HUES6 (cell line): ENCODE measurements around the gene MITF.

Experiments used
- H3K27ac ChIP-seq: 2 replicates; pipeline ENCODE4 v1.7.0; 2013; ENCODE audit warnings: low read depth, mild to moderate bottlenecking, low read length, inconsistent platforms
- H3K27me3 ChIP-seq: 2 replicates; pipeline ENCODE4 v1.6.1; 2013; ENCODE audit warnings: low read length; ENCODE audit not compliant: control insufficient read depth, insufficient read depth
- H3K36me3 ChIP-seq: 2 replicates; pipeline ENCODE4 v1.6.1; 2013; ENCODE audit warnings: low read length; ENCODE audit not compliant: control insufficient read depth, insufficient read depth
- H3K4me1 ChIP-seq: 2 replicates; pipeline ENCODE4 v1.6.1; 2013; ENCODE audit warnings: low read length; ENCODE audit not compliant: control insufficient read depth, insufficient read depth
- H3K4me3 ChIP-seq: 2 replicates; pipeline ENCODE4 v1.5.1; 2013; ENCODE audit warnings: low read depth, low read length
- H3K9ac ChIP-seq: one replicate; pipeline ENCODE4 v1.6.1; 2013; ENCODE audit warnings: mild to moderate bottlenecking, low read length
- H3K9me3 ChIP-seq: 2 replicates; pipeline ENCODE4 v1.6.1; 2013; ENCODE audit warnings: low read depth, low read length; ENCODE audit not compliant: control insufficient read depth, insufficient read depth

Gene MITF

GRCh38 chr3:69936266-69936665 is 197.0 kb downstream of the MITF start:
- Histone ChIP-seq H3K27ac (no peak overlapping the region), H3K4me1 (peaks cover 4% of the 10 kb centered on the region), H3K36me3 (no peaks in the 10 kb centered on the region), H3K9ac (no peak overlapping the region), H3K9me3 (no peaks in the 10 kb centered on the region), H3K27me3 (no peaks in the 10 kb centered on the region), H3K4me3 (no peak overlapping the region)

- Histone ChIP-seq H3K9me3 (no peaks in the 10 kb centered on the region), H3K4me1 (peaks cover 4% of the 10 kb centered on the region), H3K27ac (no peak overlapping the region), H3K4me3 (no peak overlapping the region), H3K9ac (no peak overlapping the region), H3K36me3 (no peaks in the 10 kb centered on the region), H3K27me3 (no peaks in the 10 kb centered on the region)
Observed at GRCh38 chr3:69938061-69938460, 198.8 kb downstream of the MITF start.

- Histone ChIP-seq H3K4me1 (peaks cover 4% of the 10 kb centered on the region), H3K4me3 (no peak overlapping the region), H3K27ac (no peak overlapping the region), H3K9ac (no peak overlapping the region), H3K36me3 (no peaks in the 10 kb centered on the region), H3K9me3 (no peaks in the 10 kb centered on the region), H3K27me3 (no peaks in the 10 kb centered on the region)
Observed at GRCh38 chr3:69938931-69939330, 199.7 kb downstream of the MITF start.

GRCh38 chr3:69941037-69941436 is 201.8 kb downstream of the MITF start:
- H3K27ac ChIP-seq = no peak overlapping the region
- H3K9ac ChIP-seq = no peak overlapping the region
- H3K4me1 ChIP-seq = peaks cover 4% of the 10 kb centered on the region
- no peak overlapping the region for H3K4me3 ChIP-seq
- no peaks in the 10 kb centered on the region for H3K9me3 ChIP-seq
- H3K27me3 ChIP-seq = no peaks in the 10 kb centered on the region
- no peaks in the 10 kb centered on the region for H3K36me3 ChIP-seq

- H3K4me1 ChIP-seq = peaks cover 4% of the 10 kb centered on the region
- H3K4me3 ChIP-seq = no peak overlapping the region
- H3K27ac ChIP-seq = no peak overlapping the region
- H3K27me3 ChIP-seq = no peaks in the 10 kb centered on the region
- H3K9ac ChIP-seq = no peak overlapping the region
- H3K9me3 ChIP-seq = no peaks in the 10 kb centered on the region
- no peaks in the 10 kb centered on the region for H3K36me3 ChIP-seq
Observed at GRCh38 chr3:69941439-69942176, 202.3 kb downstream of the MITF start.

- Histone ChIP-seq H3K4me3 (no peak overlapping the region), H3K27ac (no peak overlapping the region), H3K4me1 (no peaks in the 10 kb centered on the region), H3K9ac (no peak overlapping the region), H3K27me3 (no peaks in the 10 kb centered on the region), H3K9me3 (no peaks in the 10 kb centered on the region), H3K36me3 (no peaks in the 10 kb centered on the region)
Observed at GRCh38 chr3:69944931-69945493, 205.7 kb downstream of the MITF start.

- Histone ChIP-seq H3K27ac (no peak overlapping the region), H3K27me3 (no peaks in the 10 kb centered on the region), H3K9ac (no peak overlapping the region), H3K9me3 (no peaks in the 10 kb centered on the region), H3K4me3 (no peak overlapping the region), H3K4me1 (no peaks in the 10 kb centered on the region), H3K36me3 (no peaks in the 10 kb centered on the region)
Observed at GRCh38 chr3:69948246-69948862, 209.1 kb downstream of the MITF start.

GRCh38 chr3:69951616-69952015 is 212.4 kb downstream of the MITF start:
- H3K36me3 ChIP-seq = no peaks in the 10 kb centered on the region
- no peaks in the 10 kb centered on the region for H3K4me1 ChIP-seq
- no peaks in the 10 kb centered on the region for H3K27me3 ChIP-seq
- no peak overlapping the region for H3K27ac ChIP-seq
- no peak overlapping the region for H3K9ac ChIP-seq
- no peak overlapping the region for H3K4me3 ChIP-seq
- H3K9me3 ChIP-seq = no peaks in the 10 kb centered on the region

- Histone ChIP-seq H3K27me3 (no peaks in the 10 kb centered on the region), H3K9me3 (no peaks in the 10 kb centered on the region), H3K9ac (no peak overlapping the region), H3K4me3 (no peak overlapping the region), H3K36me3 (no peaks in the 10 kb centered on the region), H3K4me1 (no peaks in the 10 kb centered on the region), H3K27ac (no peak overlapping the region)
Observed at GRCh38 chr3:69959581-69959980, 220.3 kb downstream of the MITF start.

GRCh38 chr3:69961706-69962439 is 222.6 kb downstream of the MITF start:
- H3K36me3 ChIP-seq = no peaks in the 10 kb centered on the region
- H3K9ac ChIP-seq = no peak overlapping the region
- no peak overlapping the region for H3K27ac ChIP-seq
- no peaks in the 10 kb centered on the region for H3K9me3 ChIP-seq
- H3K4me1 ChIP-seq = no peaks in the 10 kb centered on the region
- no peaks in the 10 kb centered on the region for H3K27me3 ChIP-seq
- H3K4me3 ChIP-seq = no peak overlapping the region

- H3K9me3 ChIP-seq = no peaks in the 10 kb centered on the region
- H3K4me3 ChIP-seq = no peak overlapping the region
- no peaks in the 10 kb centered on the region for H3K36me3 ChIP-seq
- no peak overlapping the region for H3K27ac ChIP-seq
- H3K4me1 ChIP-seq = no peaks in the 10 kb centered on the region
- no peaks in the 10 kb centered on the region for H3K27me3 ChIP-seq
- H3K9ac ChIP-seq = no peak overlapping the region
Observed at GRCh38 chr3:69963643-69964042, 224.4 kb downstream of the MITF start.
